A673 (cell line): ENCODE measurements around the gene NAGLU. TPM values are rescaled to one million over a fixed set of nuclear protein-coding genes. Genes with fewer than 3 reads are reported as not detected.

Experiments
- BruUV-seq: library from RNA; stranded (reverse); fragments of 400-500 nt; replicated peaks from 2 replicates; lab custom pipeline; 2021; lab: Mats Ljungman, UMichigan
- CTCF ChIA-PET: fragments of 300-600 bp; sonication (Branson Sonifier 250); formaldehyde crosslinking; loops from one replicate; lab custom pipeline; 2022; ENCODE audit warnings: antibody characterized with exemption; lab: Charles Lee
- POLR2A ChIA-PET: fragments of 300-600 bp; sonication (Branson Sonifier 250); formaldehyde crosslinking; loops from one replicate; lab custom pipeline; 2022; ENCODE audit warnings: antibody characterized with exemption; ENCODE audit not compliant: low non-redundant PET; lab: Charles Lee
- DNase-seq: peaks from one replicate; pipeline ENCODE4 v3.0.0-alpha.2; 2015; ENCODE audit warnings: low spot score
- H3K27ac ChIP-seq: fragments of 200-600 bp; sonication (generic); 2 replicates; pipeline ENCODE4 v1.5.1; 2016; ENCODE audit warnings: mixed run types, low read depth, mild to moderate bottlenecking, mixed read lengths, antibody characterized with exemption, low read length; ENCODE audit not compliant: poor library complexity, severe bottlenecking
- H3K27me3 ChIP-seq: fragments of 200-600 bp; sonication (generic); replicated peaks from 2 replicates; pipeline ENCODE4 v1.6.1; 2017; ENCODE audit warnings: mixed run types, low read depth, mild to moderate bottlenecking, mixed read lengths, antibody characterized with exemption, low read length; ENCODE audit not compliant: insufficient read depth, poor library complexity
- H3K36me3 ChIP-seq: fragments of 200-600 bp; sonication (generic); 2 replicates; pipeline ENCODE4 v1.6.1; 2016; ENCODE audit warnings: mixed run types, mild to moderate bottlenecking, mixed read lengths, antibody characterized with exemption, low read length; ENCODE audit not compliant: insufficient read depth, poor library complexity, severe bottlenecking
- H3K4me1 ChIP-seq: fragments of 200-600 bp; sonication (generic); 2 replicates; pipeline ENCODE4 v1.6.1; 2017; ENCODE audit warnings: mixed run types, mild to moderate bottlenecking, mixed read lengths, antibody characterized with exemption, low read length; ENCODE audit not compliant: insufficient read depth, poor library complexity, severe bottlenecking
- H3K4me3 ChIP-seq: fragments of 200-600 bp; sonication (generic); 2 replicates; pipeline ENCODE4 v1.5.1; 2016; ENCODE audit warnings: low read depth, mixed run types, mild to moderate bottlenecking, mixed read lengths, low read length; ENCODE audit not compliant: poor library complexity, severe bottlenecking
- H3K9me3 ChIP-seq: fragments of 200-600 bp; sonication (generic); 2 replicates; pipeline ENCODE4 v1.6.1; 2016; ENCODE audit warnings: mixed run types, low read depth, mild to moderate bottlenecking, mixed read lengths, antibody characterized with exemption, low read length; ENCODE audit not compliant: poor library complexity, severe bottlenecking
- CTCF ChIP-seq: fragments of 300-800, 200-600 bp; sonication (generic); conservative IDR thresholded peaks from 2 replicates; pipeline ENCODE4 v1.5.1; 2017; ENCODE audit warnings: low read depth, mild to moderate bottlenecking, antibody characterized with exemption, low read length, moderate library complexity, mixed read lengths
- EZH2 ChIP-seq: fragments of 200-600 bp; sonication (generic); IDR thresholded peaks from 2 replicates; pipeline ENCODE4 v1.6.1; 2017; ENCODE audit warnings: borderline replicate concordance, low read depth, mild to moderate bottlenecking, mixed read lengths, antibody characterized with exemption, low read length; ENCODE audit not compliant: poor library complexity, severe bottlenecking
- intact Hi-C: fragments of 100-400 bp; cut with micrococcal nuclease; formaldehyde crosslinking; loops from one replicate; pipeline ENCODE4 v1.10.0; 2022; ENCODE audit not compliant: unreplicated experiment
- total RNA-seq: library from RNA; stranded (reverse); gene quantifications from 2 replicates; pipeline ENCODE4 v1.2.3, GENCODE V29; 2021

Gene NAGLU
- total RNA-seq, 1 experiment from 2014 or later, result 9.6 TPM

- Histone ChIP-seq H3K4me3 (no peak overlapping the region), H3K9me3 (no peaks in the 10 kb centered on the region), H3K27ac (no peak overlapping the region), H3K4me1 (peaks cover 6% of the 10 kb centered on the region), H3K27me3 (no peaks in the 10 kb centered on the region), H3K36me3 (peaks cover 52% of the 10 kb centered on the region)
- intact Hi-C loops, result no loop called here
- ChIA-PET CTCF (no interaction called here), POLR2A (no interaction called here)
- BruUV-seq, result no TSS peak
- TF ChIP-seq CTCF, result no peak
- no peak for TF ChIP-seq EZH2
- no peak for DNase-seq
These were observed 35.6 kb downstream of the NAGLU start for GRCh38 chr17:42571435-42572225.

GRCh38 chr17:42573095-42573494 is 37.1 kb downstream of the NAGLU start:
- BruUV-seq, result no TSS peak
- no peak overlapping the region for H3K27ac ChIP-seq
- POLR2A ChIA-PET, result no interaction called here
- CTCF ChIA-PET, result no interaction called here
- intact Hi-C loops, result no loop called here
- peaks cover 52% of the 10 kb centered on the region for H3K36me3 ChIP-seq
- no peak overlapping the region for H3K4me3 ChIP-seq
- H3K27me3 ChIP-seq, result no peaks in the 10 kb centered on the region
- H3K9me3 ChIP-seq, result no peaks in the 10 kb centered on the region
- no peak for DNase-seq
- H3K4me1 ChIP-seq, result peaks cover 5% of the 10 kb centered on the region
- TF ChIP-seq EZH2, result no peak
- no peak for TF ChIP-seq CTCF

GRCh38 chr17:42574463-42574862 is 38.4 kb downstream of the NAGLU start:
- Histone ChIP-seq H3K27me3 (no peaks in the 10 kb centered on the region), H3K27ac (no peak overlapping the region), H3K4me1 (peaks cover 5% of the 10 kb centered on the region), H3K36me3 (peaks cover 42% of the 10 kb centered on the region), H3K4me3 (no peak overlapping the region), H3K9me3 (no peaks in the 10 kb centered on the region)
- ChIA-PET CTCF (no interaction called here), POLR2A (no interaction called here)
- DNase-seq, result no peak
- no peak for TF ChIP-seq EZH2
- no peak for TF ChIP-seq CTCF
- intact Hi-C loops, result no loop called here
- no TSS peak for BruUV-seq
